NCI-H2107 treated with DMSO at 0.1 percent for 48 hours (cell line): Measurements from ENCODE around the gene ADORA2B.
A peak's percentile ranks its signal among the peaks of the same experiment; 100 is the strongest.
"Not testable (repeated sequence)": the region's sequence is repeated elsewhere in the genome, so short reads cannot be mapped to it uniquely, and the experiment has no call there.

Experiments
- DNase-seq: peaks from one replicate; lab custom pipeline; 2025; ENCODE audit not compliant: unreplicated experiment; lab: John Stamatoyannopoulos, UW

The ADORA2B gene

GRCh38 chr17:15979013-15979412, 34.1 kb downstream of the ADORA2B start:
- not testable (repeated sequence) for DNase-seq

- no peak for DNase-seq
Observed at GRCh38 chr17:15981208-15981607, 36.3 kb downstream of the ADORA2B start.

DNA sequence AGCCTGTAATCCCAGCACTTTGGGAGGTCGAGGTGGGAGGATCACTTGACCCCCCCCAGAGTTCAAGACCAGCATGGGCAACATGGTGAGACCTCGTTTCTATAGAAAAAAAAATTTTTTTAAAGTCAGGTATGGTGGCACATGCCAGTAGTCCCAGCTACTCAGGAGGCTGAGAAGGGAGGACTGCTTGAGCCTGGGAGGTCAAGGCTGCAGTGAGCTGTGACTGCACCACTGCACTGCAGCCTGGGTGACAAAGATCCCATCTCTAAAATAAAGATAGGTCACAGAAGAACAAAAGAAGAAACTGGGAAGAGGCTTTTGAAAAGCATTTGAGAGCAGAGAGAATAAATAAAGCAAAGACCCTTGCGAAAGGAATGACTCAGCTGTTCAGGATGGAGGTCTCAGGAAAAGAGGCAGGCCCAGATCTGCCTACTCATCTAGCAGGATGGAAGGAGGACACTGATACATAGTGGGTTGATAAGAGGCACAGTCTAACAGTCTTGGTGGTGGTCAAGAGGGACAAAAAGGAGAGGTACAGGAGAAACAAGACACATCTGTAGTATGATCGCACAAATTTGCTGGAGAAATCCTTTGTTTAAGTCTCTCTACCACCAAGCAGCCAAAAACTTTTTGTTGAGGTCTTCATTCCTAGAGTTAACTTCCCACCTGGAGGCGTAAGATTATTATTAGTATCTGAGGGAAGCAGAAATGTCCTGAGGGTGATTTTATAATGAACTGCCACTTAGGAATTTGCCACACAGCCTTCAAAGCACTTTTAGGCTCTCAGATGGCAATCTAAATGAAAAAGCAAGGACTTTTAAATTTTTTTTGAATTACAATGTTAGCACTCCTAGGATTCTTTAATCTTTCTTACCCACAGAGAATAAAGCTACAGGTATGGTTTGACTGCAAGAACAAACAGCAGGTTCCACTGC, 37.0 kb downstream of the ADORA2B start:
- DNase-seq = no peak

GRCh38 chr17:15996322-15996721, 51.4 kb downstream of the ADORA2B start:
- DNase-seq = no peak

GRCh38 chr17:15998031-15998562, 53.2 kb downstream of the ADORA2B start:
- DNase-seq = no peak

- peak; percentile 72 for DNase-seq
Observed at GRCh38 chr17:15999141-15999973, 54.4 kb downstream of the ADORA2B start, which contains the start of the genes TTC19 and ZSWIM7. TTC19 (plus strand) TSS chr17:15999824; CDS start chr17:15999849, 25 bp downstream. ZSWIM7 (minus strand) TSS chr17:15999704; CDS start chr17:15999594, 110 bp downstream.

DNA sequence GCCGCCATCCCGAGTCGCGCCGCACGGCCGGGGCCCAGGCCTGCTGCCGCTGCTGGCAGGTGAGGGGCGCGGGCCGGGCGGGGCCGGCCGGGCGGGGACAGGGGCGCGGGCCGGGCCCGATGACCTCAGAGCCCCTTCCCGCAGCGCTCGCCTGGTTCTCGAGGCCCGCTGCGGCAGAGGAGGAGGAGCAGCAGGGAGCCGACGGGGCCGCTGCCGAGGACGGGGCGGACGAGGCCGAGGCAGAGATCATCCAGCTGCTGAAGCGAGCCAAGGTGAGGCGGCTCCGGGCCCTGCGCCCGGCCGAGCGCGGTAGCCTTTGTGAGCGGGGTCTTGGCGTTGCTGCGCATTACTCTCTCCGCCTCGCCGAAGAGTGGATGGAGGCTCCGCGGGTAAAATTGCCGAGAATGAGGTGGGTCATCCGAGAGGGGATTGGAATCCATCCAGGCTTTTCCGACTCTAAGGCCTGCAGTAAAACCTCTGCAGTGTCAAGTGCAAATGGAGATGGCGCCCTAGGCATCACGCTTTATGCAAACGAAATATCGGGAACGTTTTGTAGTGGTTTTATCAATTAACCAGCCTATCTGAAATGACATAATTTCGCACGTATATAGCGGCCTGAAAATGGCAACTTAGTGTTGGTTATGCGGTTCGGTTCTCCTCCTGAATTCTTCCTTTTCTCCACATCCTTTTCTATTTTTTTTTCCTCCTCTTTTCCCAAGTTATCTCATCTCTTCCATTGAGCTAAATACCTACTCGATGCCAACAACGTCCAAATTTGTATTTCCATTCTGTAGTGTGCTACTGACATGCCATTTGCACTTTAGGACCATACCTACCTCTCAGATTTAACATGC, 55.3 kb downstream of the ADORA2B start:
- DNase-seq = no peak

DNA sequence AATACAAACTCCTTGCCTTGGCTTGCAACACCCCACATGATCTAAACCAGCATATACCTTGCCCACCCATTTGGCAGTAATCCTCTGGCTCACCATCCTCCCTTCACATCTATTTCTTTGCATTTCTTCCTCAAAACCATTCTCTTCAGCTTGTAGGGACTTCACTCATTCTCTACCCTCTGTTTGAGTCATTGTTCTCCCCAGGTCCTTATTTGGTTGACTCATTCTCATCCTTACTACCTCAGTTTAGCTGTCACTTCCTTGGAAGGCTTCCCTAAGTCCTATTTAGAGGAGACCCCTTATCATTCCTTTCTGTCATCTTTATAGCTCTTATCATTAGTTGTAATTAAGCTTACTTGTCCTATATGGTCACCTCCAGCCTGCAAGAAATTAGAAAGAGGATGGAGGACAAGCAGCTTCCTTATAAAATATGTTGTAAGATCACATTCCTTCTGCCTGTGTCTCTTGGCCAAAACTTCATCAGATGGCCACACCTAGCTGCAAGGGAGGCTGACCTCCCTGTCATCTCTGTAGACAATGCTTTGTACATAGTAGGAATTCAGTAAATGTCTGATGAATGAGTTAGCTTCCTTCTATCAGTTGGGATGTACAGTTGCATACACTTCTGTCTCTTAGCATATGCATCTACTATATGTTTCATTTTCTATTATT, 56.4 kb downstream of the ADORA2B start:
- DNase-seq = no peak

- no peak for DNase-seq
Observed at GRCh38 chr17:16002708-16003260, 57.9 kb downstream of the ADORA2B start.

DNA sequence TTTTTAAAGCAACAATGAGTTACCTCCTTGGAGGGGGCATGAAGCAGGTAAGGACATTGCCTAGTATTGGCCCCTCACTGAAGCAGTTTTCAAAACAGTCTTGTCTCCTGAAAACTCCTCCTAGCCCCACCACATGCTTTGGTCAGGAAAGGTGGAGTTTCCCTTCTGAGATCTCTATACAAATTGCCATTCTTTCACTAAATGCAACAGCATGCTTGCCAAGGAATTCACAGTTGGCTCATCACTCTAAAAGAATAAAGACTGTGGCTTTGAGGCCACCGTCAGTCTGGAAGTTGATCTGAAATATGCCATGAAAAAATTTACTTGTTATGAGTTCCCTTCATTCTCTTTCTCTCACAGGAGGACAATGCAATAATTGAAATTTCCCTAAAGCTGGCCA, 58.9 kb downstream of the ADORA2B start:
- DNase-seq = no peak

DNA sequence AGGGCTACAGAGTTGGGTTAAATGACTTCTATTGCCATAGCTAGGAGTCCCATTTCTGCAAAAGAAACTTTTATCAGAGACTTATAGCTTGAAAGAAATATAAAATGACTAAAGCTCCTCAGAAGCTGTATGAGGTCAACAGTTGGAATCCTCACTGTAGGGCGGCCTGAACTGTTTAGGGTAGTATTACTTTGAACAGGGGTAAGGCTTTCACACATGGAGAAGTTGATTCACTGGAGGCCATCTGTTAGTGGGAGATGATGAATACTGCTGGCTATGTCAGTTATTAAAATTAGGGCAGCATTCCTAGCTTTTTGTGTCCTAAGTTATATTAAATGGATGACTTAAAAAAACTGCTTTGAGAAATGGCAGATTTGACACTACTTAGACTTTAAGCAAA, 60.7 kb downstream of the ADORA2B start:
- no peak for DNase-seq

DNA sequence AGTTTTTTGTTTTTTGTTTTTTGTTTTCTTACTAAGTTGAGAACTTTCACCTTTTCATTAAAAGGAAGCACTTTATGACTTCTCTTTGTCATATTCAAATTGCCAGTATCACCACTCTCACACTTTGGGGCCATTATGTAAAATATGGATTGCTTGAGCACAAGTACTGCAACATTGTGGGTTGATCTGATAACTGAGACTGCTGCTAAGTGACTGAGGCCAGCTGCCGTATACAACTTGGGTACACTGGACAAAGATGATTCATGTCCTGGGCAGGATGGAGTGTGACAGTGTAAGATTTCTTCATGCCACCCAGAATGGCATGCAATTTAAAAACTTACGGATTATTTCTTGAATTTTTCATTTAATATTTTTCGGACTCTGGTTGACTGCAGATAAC, 62.5 kb downstream of the ADORA2B start:
- no peak for DNase-seq

DNA sequence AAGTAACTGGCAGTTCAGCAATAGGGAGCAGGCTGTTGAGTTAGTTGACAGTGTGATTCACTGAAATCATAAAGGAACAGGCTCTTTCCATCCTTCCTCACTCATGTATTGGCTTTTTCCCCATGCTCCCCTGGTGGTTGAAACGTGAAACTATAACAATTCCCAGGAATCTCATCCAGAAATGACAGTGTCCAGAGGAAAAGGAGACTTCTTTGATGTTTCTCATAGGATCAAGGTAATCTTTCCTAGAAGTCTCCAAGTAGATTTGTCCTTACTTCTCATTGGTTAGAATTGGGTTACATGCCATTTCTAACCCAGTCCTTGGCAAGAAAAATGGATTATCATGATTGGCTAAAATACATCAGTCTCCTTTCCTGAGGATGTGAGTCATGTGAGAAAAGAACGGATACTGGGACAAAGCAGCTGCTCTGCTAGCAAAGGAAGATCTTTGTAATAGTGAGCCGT, 69.0 kb downstream of the ADORA2B start:
- no peak for DNase-seq

DNA sequence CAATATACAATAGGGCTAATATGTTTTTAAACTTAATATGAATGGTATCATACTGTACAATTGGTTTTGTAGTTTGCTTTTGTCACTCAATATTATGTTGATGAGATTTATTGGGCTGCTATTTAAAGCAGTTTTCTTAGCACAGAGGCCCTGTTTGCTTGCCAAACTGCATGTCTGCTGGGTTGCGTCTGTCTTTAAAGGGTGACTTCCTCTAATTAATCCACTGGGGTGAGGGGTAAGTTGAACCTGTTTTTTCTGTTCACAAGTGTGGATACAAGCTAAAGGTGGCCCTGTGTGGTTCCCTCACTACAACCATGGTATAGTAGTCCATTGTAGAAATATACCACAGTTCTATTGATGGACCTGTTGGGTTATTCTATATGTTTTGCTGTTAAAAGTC, 74.4 kb downstream of the ADORA2B start:
- no peak for DNase-seq

DNA sequence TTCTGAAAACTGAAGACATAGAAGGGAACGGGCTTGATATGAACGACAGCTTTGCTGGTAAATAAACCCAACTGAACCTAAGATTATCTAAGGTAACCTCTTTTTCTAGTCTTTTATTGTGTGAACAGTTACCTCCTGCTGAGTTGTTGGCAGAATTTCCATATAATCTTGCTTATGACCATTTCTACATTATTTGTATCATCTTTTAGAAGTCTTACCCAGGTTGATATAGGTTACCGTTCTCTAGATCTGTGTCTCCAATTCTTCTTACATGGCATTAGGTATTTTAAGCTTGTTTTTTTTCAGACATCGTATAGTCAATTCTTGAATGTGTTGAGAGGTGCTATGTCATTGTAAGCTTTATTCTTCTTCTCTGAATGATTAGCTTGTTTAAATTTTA, 79.0 kb downstream of the ADORA2B start:
- DNase-seq = no peak

GRCh38 chr17:16025202-16025601, 80.3 kb downstream of the ADORA2B start:
- DNase-seq = no peak
